SU-DHL-6 (cell line): ENCODE data around the gene HK2.

Source experiments
- CTCF ChIP-seq: fragments of 200-600 bp; sonication (generic); IDR thresholded peaks from one replicate; pipeline ENCODE4 v1.5.1; 2017; ENCODE audit warnings: antibody characterized with exemption, mild to moderate bottlenecking, low read length, moderate library complexity; ENCODE audit not compliant: insufficient read depth, poor library complexity, severe bottlenecking
- EZH2phosphoT487 ChIP-seq: fragments of 200-600 bp; sonication (generic), shearing (Covaris generic); conservative IDR thresholded peaks from 2 replicates; pipeline ENCODE4 v1.6.1; 2018; ENCODE audit warnings: mild to moderate bottlenecking, antibody characterized with exemption, low read length, moderate library complexity, mixed read lengths

- TF ChIP-seq CTCF (no peak), EZH2phosphoT487 (no peak)
Measured at GRCh38 chr2:74942263-74942662, 108.3 kb downstream of the HK2 start.
